Left cardiac atrium (tissue), 4 donors: ENCODE results near the gene CALHM2. TPM values are rescaled to one million over a fixed set of nuclear protein-coding genes. Genes with fewer than 3 reads are reported as not detected.
A peak's percentile ranks its signal among the peaks of the same experiment; 100 is the strongest.
"Not testable (repeated sequence)": the region's sequence is repeated elsewhere in the genome, so short reads cannot be mapped to it uniquely, and the experiment has no call there.

ENCODE experiments used
- ATAC-seq, 2 donors: fragments of 200-7000 bp; cut with Tn5 transposase; one replicate each; pipeline ENCODE4 v1.9.1; 2020; ENCODE audit warnings: mild to moderate bottlenecking in 2 of 2, moderate library complexity in 2 of 2
- DNase-seq: peaks from one replicate; pipeline ENCODE4 v3.0.0-alpha.2; 2020
- intact Hi-C, 2 donors: fragments of 100-400 bp; cut with DNase I; formaldehyde crosslinking; loops; one replicate each; pipeline versions ENCODE4 v1.14.1 to v1.15.1; 2022 to 2023
- total RNA-seq, 2 donors: library from RNA; stranded (reverse); fragmentation: NEBNext Ultra II Directional; extraction: Animal tissue kit (Norgen Biotek cat#: 25700); gene quantifications; one replicate each; pipeline ENCODE4 v1.2.1, GENCODE V29; 2021
- donor health status: DM: no; HTN: yes; CAD: no.
- donor health status: DM: no; HTN: yes; CAD: no; lungs with severe emphysema.
- donor health status: DM: yes; HTN: yes; CAD: no.
- donor health status: Dilated cardiomyopathy.

Gene CALHM2
- total RNA-seq, 2 donors from 2014 or later = 25.6 to 30.8 TPM

DNA sequence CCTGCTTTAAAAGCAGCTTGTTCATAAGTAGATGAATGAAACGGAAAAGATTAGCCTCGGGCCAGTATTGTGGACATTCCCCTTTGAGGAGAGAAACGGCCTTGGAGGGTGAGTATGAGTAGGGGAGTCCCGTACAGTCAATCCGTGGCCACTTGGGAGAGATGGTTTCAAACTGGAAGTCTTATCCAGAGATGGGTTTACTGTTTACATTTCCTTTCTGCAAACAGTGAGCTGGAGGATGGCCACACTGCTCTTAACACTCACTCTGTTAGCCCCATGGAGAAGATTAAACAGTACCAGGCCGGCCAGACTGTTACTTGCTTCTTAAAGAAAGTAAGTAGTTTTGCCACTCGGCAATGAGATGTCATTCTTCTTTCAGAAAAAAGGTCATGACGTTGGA, 20.3 kb downstream of the CALHM2 start:
- DNase-seq = no peak
- intact Hi-C loops = no loop called here
- no peak for ATAC-seq

DNA sequence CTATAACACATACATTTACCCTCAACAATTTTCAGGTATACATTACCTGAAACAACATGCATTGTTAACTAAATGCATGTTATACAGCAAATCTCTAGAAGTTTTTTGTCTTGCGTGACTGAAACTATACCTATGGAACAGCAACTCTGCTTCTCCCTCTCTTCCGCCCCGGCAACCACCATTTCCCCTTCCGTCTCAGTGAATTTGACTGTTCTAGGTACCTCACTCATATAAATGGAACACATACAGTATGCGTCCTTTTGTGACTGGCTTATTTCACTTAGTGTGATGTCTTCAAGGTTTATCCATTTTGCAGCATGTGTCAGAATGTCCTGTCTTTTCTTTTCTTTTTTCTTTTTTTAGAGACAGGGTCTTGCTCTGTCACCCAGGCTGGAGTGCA, 22.5 kb downstream of the CALHM2 start:
- ATAC-seq (no peak), DNase-seq (no peak)
- intact Hi-C loops = no loop called here

DNA sequence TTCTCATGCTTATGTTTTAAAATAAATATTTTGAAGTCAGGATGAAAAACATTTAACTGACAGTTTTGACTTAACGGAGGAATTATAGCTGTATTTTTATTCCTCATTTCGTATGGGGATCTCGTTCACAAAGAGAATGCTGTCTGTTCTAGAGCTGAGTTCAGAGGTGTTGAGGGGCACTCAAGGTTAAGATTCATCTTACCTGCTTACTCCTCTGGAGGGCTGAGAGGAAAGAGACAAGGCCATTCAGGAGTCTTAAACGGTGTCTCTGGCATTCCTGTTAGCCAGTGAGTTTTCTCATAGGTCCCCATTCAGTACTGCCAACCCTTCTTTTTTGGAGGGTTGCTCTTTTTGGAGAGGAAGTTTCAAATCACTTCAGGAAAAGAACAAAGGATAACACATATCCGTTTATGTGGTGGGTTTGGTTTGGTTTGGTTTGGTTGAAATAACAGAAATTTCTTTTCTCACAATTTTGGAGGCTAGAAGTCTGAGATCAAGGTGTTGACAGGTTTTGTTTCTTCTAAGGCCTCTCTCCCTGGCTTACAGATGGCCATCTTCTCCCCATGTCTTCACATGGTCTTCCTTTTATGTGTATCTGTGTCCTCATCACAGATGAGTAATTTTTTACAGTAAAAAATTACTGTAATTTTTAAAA, 23.1 kb downstream of the CALHM2 start:
- intact Hi-C loops = no loop called here
- ATAC-seq = no peak
- no peak for DNase-seq

DNA sequence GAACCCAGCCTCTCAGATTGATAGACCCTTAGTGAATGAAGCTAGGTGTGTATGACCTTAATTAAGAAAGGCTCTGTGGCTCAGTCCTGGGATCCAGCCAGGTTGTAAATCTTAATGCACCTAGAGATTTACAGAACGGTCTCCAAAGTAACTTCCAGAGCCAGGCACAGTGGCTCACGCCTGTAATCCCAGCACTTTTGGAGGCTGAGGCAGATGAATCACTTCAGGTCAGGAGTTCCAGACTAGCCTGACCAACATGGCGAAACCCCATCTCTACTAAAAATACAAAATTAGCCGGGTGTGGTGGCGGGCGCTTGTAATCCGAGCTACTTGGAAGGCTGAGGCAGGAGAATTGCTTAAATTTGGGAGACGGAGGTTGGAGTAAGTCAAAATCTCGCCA, 24.3 kb downstream of the CALHM2 start:
- ATAC-seq (no peak), DNase-seq (no peak)
- intact Hi-C loops = no loop called here

DNA sequence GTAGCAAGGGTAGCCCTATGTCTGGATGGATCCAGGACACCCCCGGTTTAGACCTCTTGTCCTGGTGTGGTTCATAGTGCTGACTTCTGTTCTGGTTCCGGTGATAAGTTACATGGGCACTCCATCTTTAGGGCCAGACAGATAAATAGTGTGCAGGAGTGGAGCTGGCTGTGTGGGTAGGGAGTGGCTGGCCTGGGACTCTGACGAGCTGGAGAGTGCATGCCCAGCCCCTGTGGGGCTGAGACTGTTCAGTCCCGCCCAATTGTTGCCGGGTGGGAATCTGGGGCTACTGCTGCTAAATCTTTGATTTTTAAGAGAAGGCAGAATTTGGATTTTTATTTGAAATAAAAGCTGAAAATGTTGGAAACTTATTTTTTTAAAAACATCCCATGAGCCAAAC, 28.4 kb downstream of the CALHM2 start:
- intact Hi-C loops = no loop called here
- ATAC-seq (no peak), DNase-seq (no peak)

DNA sequence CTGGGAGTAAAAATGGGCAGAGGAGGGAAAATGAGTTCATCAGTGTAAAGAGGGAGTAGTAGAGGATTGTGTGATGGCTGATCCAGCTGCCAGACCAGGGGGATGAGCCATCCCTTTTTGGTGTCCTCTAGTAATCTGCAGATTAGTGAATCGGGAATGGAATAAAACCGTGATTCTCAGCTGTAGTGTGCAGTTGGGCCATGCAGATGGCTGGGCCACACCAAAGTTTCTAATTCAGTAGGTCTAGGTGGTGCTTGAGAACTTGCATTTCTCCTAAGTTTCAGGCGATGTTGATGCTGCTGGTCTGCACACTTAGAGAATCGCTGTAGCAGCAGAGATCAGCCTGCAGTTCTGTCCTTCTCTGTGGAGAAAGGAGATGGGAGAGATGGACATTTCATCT, 33.1 kb downstream of the CALHM2 start:
- intact Hi-C loops = loop anchor here in 1 of 2 donors (5.0 kb wide), 1 partner anchor 68 kb away; no protein-coding TSS in a partner anchor
- DNase-seq (no peak), ATAC-seq (no peak)

- no peak for DNase-seq
- intact Hi-C loops = loop anchor here (2.0 to 5.0 kb wide), 2 partner anchors 67 to 70 kb away; no protein-coding TSS in a partner anchor
- no peak for ATAC-seq
These were observed 34.6 kb downstream of the CALHM2 start for GRCh38 chr10:103417601-103418000.

DNA sequence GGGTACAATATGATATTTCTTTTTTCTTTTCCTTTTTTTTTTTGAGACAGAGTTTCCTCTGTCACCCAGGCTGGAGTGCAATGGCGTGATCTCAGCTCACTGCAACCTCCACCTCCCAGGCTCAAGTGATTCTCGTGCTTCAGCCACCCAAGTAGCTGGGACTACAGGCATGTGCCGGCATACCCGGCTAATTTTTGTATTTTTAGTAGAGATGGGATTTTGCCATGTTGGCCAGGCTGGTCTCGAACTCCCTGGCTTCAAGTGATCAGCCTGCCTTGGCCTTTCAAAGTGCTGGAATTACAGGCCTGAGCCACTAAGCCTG, 35.1 kb downstream of the CALHM2 start:
- intact Hi-C loops = loop anchor here (2.0 to 5.0 kb wide), 2 partner anchors 68 to 70 kb away; no protein-coding TSS in a partner anchor
- not testable (repeated sequence) for DNase-seq, ATAC-seq

GRCh38 chr10:103416436-103417147, 35.6 kb downstream of the CALHM2 start:
- intact Hi-C loops = loop anchor here (2.0 to 5.0 kb wide), 2 partner anchors 68 to 71 kb away; no protein-coding TSS in a partner anchor
- peak; percentile 62 for DNase-seq
- peak; percentile 31 to 41 for ATAC-seq

- intact Hi-C loops = loop anchor here in 1 of 2 donors (5.0 kb wide), 1 partner anchor 72 kb away; no protein-coding TSS in a partner anchor
- ATAC-seq = no peak
- DNase-seq = no peak
These were observed 36.6 kb downstream of the CALHM2 start for GRCh38 chr10:103415581-103415980.

DNA sequence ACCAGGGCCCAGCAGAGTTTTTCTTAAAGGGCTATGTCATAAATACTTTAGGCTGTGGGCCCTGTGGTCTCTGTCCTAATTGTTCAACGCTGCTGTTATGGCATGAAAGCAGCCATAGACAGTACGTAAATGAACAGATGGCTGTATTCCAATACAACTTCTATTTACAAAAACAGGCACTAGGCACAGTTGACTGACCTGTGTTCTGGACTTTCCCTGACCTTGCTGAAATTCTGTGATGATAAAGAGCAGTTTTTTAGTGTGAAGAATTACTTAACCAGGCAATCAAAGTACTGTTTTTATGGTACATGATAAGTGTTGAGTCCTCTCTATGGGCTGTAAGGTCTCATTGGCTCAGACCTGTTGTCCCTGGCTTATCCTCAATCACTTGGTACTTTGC, 38.6 kb downstream of the CALHM2 start:
- intact Hi-C loops = no loop called here
- DNase-seq (no peak), ATAC-seq (no peak)

DNA sequence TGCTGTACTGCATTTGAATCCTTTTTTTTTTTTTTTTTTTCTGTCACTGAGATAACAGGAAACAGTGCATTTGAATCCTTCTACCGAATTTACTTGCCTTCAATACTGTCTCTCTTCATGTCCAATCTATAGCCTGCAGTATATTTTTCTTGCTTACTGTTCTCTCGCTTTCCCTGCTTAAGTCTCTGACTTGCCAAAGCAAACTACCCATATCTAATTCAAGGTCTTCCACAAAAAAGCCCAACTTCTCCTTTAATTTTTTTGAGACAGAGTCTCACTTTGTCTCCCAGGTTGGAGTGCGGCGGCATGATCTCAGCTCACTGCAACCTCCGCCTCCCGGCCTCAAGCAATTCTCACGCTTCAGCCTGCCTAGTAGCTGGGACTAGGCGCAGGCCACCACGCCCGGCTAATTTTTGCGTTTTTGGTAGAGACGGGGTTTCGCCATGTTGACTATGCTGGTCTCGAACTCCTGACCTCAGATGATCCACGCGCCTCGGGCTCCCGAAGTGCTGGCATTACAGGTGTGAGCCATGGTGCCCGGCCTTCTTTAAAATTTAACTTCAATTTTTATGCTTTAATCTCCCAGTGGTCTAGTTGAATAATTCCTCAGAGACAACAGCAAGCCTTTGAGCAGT, 54.9 kb downstream of the CALHM2 start:
- ATAC-seq (no peak), DNase-seq (no peak)
- intact Hi-C loops = no loop called here

- intact Hi-C loops = no loop called here
- ATAC-seq = no peak
- DNase-seq = no peak
These were observed 55.4 kb downstream of the CALHM2 start for GRCh38 chr10:103396789-103397087.

Other genes starting within 250 kb of the CALHM2 start
- not detected for gene RPEL1, start 206.5 kb downstream of the CALHM2 start, total RNA-seq
- not detected for gene INA, start 175.2 kb downstream of the CALHM2 start, total RNA-seq
- 1 to 10 TPM; 5.7 to 7.9 TPM for gene PCGF6, start 101.2 kb downstream of the CALHM2 start, total RNA-seq
- 1 to 10 TPM; 1.5 to 2.9 TPM for gene TAF5, start 84.4 kb downstream of the CALHM2 start, total RNA-seq
- 100 to 1,000 TPM; 870 to 985 TPM for gene ATP5MK, start 55.9 kb downstream of the CALHM2 start, total RNA-seq
- gene PDCD11, start 55.7 kb downstream of the CALHM2 start, total RNA-seq = 10 to 100 TPM; 11.9 to 17.8 TPM
- gene CALHM1, start 6.5 kb upstream of the CALHM2 start, total RNA-seq = not detected
- not detected for gene CALHM3, start 26.9 kb upstream of the CALHM2 start, total RNA-seq
- gene NEURL1, start 41.3 kb upstream of the CALHM2 start, total RNA-seq = under 1 TPM; 0.12 to 0.39 TPM